Thyroid gland (tissue), 4 donors: Measurements from ENCODE around the gene MAML1. TPM values are rescaled to one million over a fixed set of nuclear protein-coding genes. Genes with fewer than 3 reads are reported as not detected.
A peak's percentile ranks its signal among the peaks of the same experiment; 100 is the strongest.

Source experiments
- DNase-seq, 2 donors: peaks; one replicate each; pipeline ENCODE4 v3.0.0-alpha.2; 2019
- H3K27ac ChIP-seq, 3 donors: fragments of 200-600 bp; sonication (generic); 1 replicate in 2 of 3; 2 replicates in 1 of 3; pipeline ENCODE4 v1.5.1; 2016 to 2019; ENCODE audit warnings: mild to moderate bottlenecking in 1 of 3, moderate library complexity in 1 of 3
- H3K27me3 ChIP-seq: fragments of 200-600 bp; sonication (generic); one replicate; pipeline ENCODE4 v1.5.1; 2019
- H3K36me3 ChIP-seq, 2 donors: fragments of 200-600 bp; sonication (generic); one replicate each; pipeline ENCODE4 v1.5.1; 2016 to 2019
- H3K4me1 ChIP-seq, 2 donors: fragments of 200-600 bp; sonication (generic); one replicate each; pipeline ENCODE4 v1.5.1; 2017 to 2019
- H3K4me3 ChIP-seq, 3 donors: fragments of 200-600 bp; sonication (generic); replicated peaks in 1 of 3; 1 replicate in 2 of 3; 2 replicates in 1 of 3; pipeline ENCODE4 v1.5.1; 2016; ENCODE audit warnings: mild to moderate bottlenecking in 1 of 3
- H3K9me3 ChIP-seq: fragments of 200-600 bp; sonication (generic); one replicate; pipeline ENCODE4 v1.5.1; 2017
- CTCF ChIP-seq, 6 experiments: fragments of 200-600 bp in 3 of 6; fragments of 450-650 bp in 3 of 6; sonication (generic) in 3 of 6; IDR thresholded peaks; one replicate each; pipeline ENCODE4 v1.5.1; 2016 to 2019; ENCODE audit warnings: antibody characterized with exemption in 6 of 6, mild to moderate bottlenecking in 2 of 6, inconsistent platforms in 1 of 6, moderate library complexity in 1 of 6
- POLR2A ChIP-seq, 2 donors: fragments of 450-650 bp; IDR thresholded peaks; one replicate each; pipeline ENCODE4 v1.6.1; 2017; ENCODE audit warnings: antibody characterized with exemption in 2 of 2, mild to moderate bottlenecking in 2 of 2, moderate library complexity in 1 of 2
- WGBS, 2 donors: methylation state at CpG; one replicate each; pipeline ENCODE4 v1.1.5; 2017; 5-methylcytosine and 5-hydroxymethylcytosine counted together
- intact Hi-C: fragments of 100-400 bp; cut with DNase I; formaldehyde crosslinking; loops from one replicate; pipeline ENCODE4 v1.15.1; 2023
- total RNA-seq, 4 donors: library from RNA; depleted of rRNA; stranded (reverse); fragments of >200 nt; gene quantifications; one replicate each; pipeline ENCODE4 v1.2.3, GENCODE V29; 2016

Gene MAML1
- total RNA-seq, 4 donors from 2014 or later: 27.3 to 46.7 (median 28.0) TPM

GRCh38 chr5:179763215-179763945 lies 30.8 kb downstream of the MAML1 start:
- H3K4me3 ChIP-seq: no peak overlapping the region

GRCh38 chr5:179764056-179764455 lies 31.4 kb downstream of the MAML1 start:
- no peaks in the 10 kb centered on the region for H3K27me3 ChIP-seq
- no peak for TF ChIP-seq POLR2A (IDR thresholded peaks at IDR 0.05)
- TF ChIP-seq CTCF (IDR thresholded peaks at IDR 0.05): no peak
- intact Hi-C loops: loop anchor here (5.0 kb wide), 1 partner anchor 33 kb away; no protein-coding TSS in a partner anchor
- H3K36me3 ChIP-seq: peaks cover 13 to 17% of the 10 kb centered on the region in 2 donors
- H3K4me1 ChIP-seq: peaks cover 26 to 44% of the 10 kb centered on the region in 2 donors
- H3K4me3 ChIP-seq: no peak overlapping the region
- WGBS, 2 donors: 73 to 84% methylated on average over 8 of the region's 8 CpGs
- H3K27ac ChIP-seq: peak overlapping the region in 1 of 3 donors; percentile 45
- DNase-seq: no peak
- H3K9me3 ChIP-seq: no peaks in the 10 kb centered on the region

More at GRCh38 chr5:179763215-179763945, 30.8 kb downstream of the MAML1 start:
- no peak for TF ChIP-seq POLR2A (IDR thresholded peaks at IDR 0.05)
- TF ChIP-seq CTCF (IDR thresholded peaks at IDR 0.05): peak; percentile 62 to 93 (median 86)
- 22 to 26% methylated on average over 10 of the region's 10 CpGs for WGBS, 2 donors
- peaks cover 26 to 44% of the 10 kb centered on the region in 2 donors for H3K4me1 ChIP-seq
- peak overlapping the region in 2 of 3 donors; percentile 21 to 45 for H3K27ac ChIP-seq
- no peaks in the 10 kb centered on the region for H3K27me3 ChIP-seq
- peaks cover 13 to 14% of the 10 kb centered on the region in 2 donors for H3K36me3 ChIP-seq
- no peaks in the 10 kb centered on the region for H3K9me3 ChIP-seq
- intact Hi-C loops: loop anchor here (5.0 kb wide), 1 partner anchor 34 kb away; no protein-coding TSS in a partner anchor
- DNase-seq: peak; percentile 73 to 79

GRCh38 chr5:179765400-179765799 lies 32.8 kb downstream of the MAML1 start:
- H3K36me3 ChIP-seq: peaks cover 21 to 30% of the 10 kb centered on the region in 2 donors
- no peak for DNase-seq
- no peak overlapping the region for H3K4me3 ChIP-seq
- H3K27me3 ChIP-seq: no peaks in the 10 kb centered on the region
- TF ChIP-seq POLR2A (IDR thresholded peaks at IDR 0.05) (no peak), CTCF (IDR thresholded peaks at IDR 0.05) (no peak)
- no peaks in the 10 kb centered on the region for H3K9me3 ChIP-seq
- H3K4me1 ChIP-seq: peaks cover 26 to 44% of the 10 kb centered on the region in 2 donors
- no peak overlapping the region for H3K27ac ChIP-seq
- intact Hi-C loops: no loop called here
- 61 to 68% methylated on average over 9 to 13 of the region's 13 CpGs for WGBS, 2 donors

- peaks cover 29 to 35% of the 10 kb centered on the region in 2 donors for H3K36me3 ChIP-seq
- H3K4me1 ChIP-seq: peaks cover 26 to 44% of the 10 kb centered on the region in 2 donors
- intact Hi-C loops: no loop called here
- TF ChIP-seq CTCF (IDR thresholded peaks at IDR 0.05) (no peak), POLR2A (IDR thresholded peaks at IDR 0.05) (no peak)
- 81 to 88% methylated on average over 11 to 18 of the region's 20 CpGs for WGBS, 2 donors
- no peak overlapping the region for H3K4me3 ChIP-seq
- no peak overlapping the region for H3K27ac ChIP-seq
- no peaks in the 10 kb centered on the region for H3K9me3 ChIP-seq
- no peak for DNase-seq
- H3K27me3 ChIP-seq: no peaks in the 10 kb centered on the region
Measured at GRCh38 chr5:179766021-179766725, 33.6 kb downstream of the MAML1 start.
